Heart right ventricle (tissue), 16 donors: ENCODE measurements around the gene FUT8. TPM values are rescaled to one million over a fixed set of nuclear protein-coding genes. Genes with fewer than 3 reads are reported as not detected.
A peak's percentile ranks its signal among the peaks of the same experiment; 100 is the strongest.

ENCODE experiments used
- ATAC-seq, 8 donors: fragments of 200-7000 bp; cut with Tn5 transposase; one replicate each; pipeline ENCODE4 v1.9.1; 2020; ENCODE audit warnings: mild to moderate bottlenecking in 8 of 8, moderate library complexity in 8 of 8, moderate number of reproducible peaks in 1 of 8
- DNase-seq, 2 donors: peaks; one replicate each; pipeline ENCODE4 v3.0.0-alpha.2; 2020
- H3K27ac ChIP-seq, 10 donors: fragments of 200-600 bp; sonication (generic) in 2 of 10; one replicate each; pipeline versions ENCODE4 v1.5.0 to v1.8.0; 2020 to 2022; ENCODE audit warnings: mild to moderate bottlenecking in 3 of 10
- H3K27me3 ChIP-seq, 7 donors: fragments of 200-600 bp; one replicate each; pipeline ENCODE4 v1.8.0; 2021 to 2022; ENCODE audit warnings: mild to moderate bottlenecking in 2 of 7
- H3K36me3 ChIP-seq, 9 donors: fragments of 200-600 bp; sonication (generic) in 1 of 9; one replicate each; pipeline versions ENCODE4 v1.5.0 to v1.8.0; 2020 to 2022; ENCODE audit warnings: mild to moderate bottlenecking in 2 of 9
- H3K4me1 ChIP-seq, 9 donors: fragments of 200-600 bp; sonication (generic) in 1 of 9; one replicate each; pipeline versions ENCODE4 v1.5.0 to v1.8.0; 2020 to 2022; ENCODE audit warnings: mild to moderate bottlenecking in 4 of 9
- H3K4me3 ChIP-seq, 10 donors: fragments of 200-600 bp; sonication (generic) in 2 of 10; one replicate each; pipeline versions ENCODE4 v1.5.0 to v1.8.0; 2020 to 2022; ENCODE audit warnings: mild to moderate bottlenecking in 7 of 10, moderate library complexity in 2 of 10
- H3K9me3 ChIP-seq, 11 donors: fragments of 200-600 bp in 10 of 11; sonication (generic) in 2 of 11; one replicate each; pipeline versions ENCODE4 v1.5.0 to v1.8.0; 2013 to 2022; ENCODE audit warnings: mild to moderate bottlenecking in 2 of 11, control low read depth in 1 of 11, moderate library complexity in 1 of 11
- CTCF ChIP-seq, 9 donors: fragments of 200-600 bp; sonication (generic) in 2 of 9; IDR thresholded peaks; one replicate each; pipeline versions ENCODE4 v1.5.0 to v1.8.0; 2021 to 2022; ENCODE audit warnings: antibody characterized with exemption in 9 of 9, mild to moderate bottlenecking in 5 of 9, moderate library complexity in 1 of 9
- WGBS, 2 donors: extraction: QIAGEN DNeasy Blood & Tissue Kit; methylation state at CpG; one replicate each; pipeline ENCODE4 v1.1.7; 2013; ENCODE audit warnings: inconsistent platforms in 1 of 2; 5-methylcytosine and 5-hydroxymethylcytosine counted together
- intact Hi-C, 10 donors: fragments of 100-400 bp; cut with DNase I; formaldehyde crosslinking; loops; one replicate each; pipeline versions ENCODE4 v1.11.1 to v1.14.2; 2022
- polyA plus RNA-seq, 2 donors: library from polyadenylated mRNA; stranded (reverse); fragments of 200-250 nt; gene quantifications; one replicate each; pipeline ENCODE4 v1.2.3, GENCODE V29; 2013
- total RNA-seq, 10 donors: library from RNA; stranded (reverse); fragmentation: NEBNext Ultra II Directional in 3 of 10; extraction: Animal tissue kit (Norgen Biotek cat#: 25700) in 3 of 10; gene quantifications; one replicate each; pipeline versions ENCODE4 v1.2.1 to v1.2.4, GENCODE V29; 2021 to 2023
- donor health status: Arrhythmogenic right ventricular cardiomyopathy.
- donor health status: ischemic (EF 13 %, LVEDD 7.1; RV severe dilation, severe dysfunction).
- donor health status: healthy with polysubstance abuse.
- donor health status: DM: no; HTN: yes; CAD: no.
- donor health status: DM: no; HTN: no; CAD: no.
- donor health status: ischemic (EF 25% LVEDD 6.9; RV normal size, moderate dysfunction).
- donor health status: ischemic (EF 25% LVEDD 5.7; RV mildly dilated, moderate dysfunction).
- donor health status: healthy.
- donor health status: DM: yes; HTN: yes; CAD: no.
- donor health status: Ischemic cardiomyopathy.
- donor health status: ischemic (EF 35%, LVEDD 5.7; RV mildly dilated, moderate dysfunction).
- donor health status: nonischemic (EF 11% LVEDD 7.7; RV severe dilation, severe dysfunction).
- donor health status: DM: yes; HTN: yes; CAD: no.
- donor health status: PGD.
- donor health status: ischemic (EF 29% LVEDD 5.4; RV normal size, mild dysfunction).
- donor health status: nonischemic (EF 23%, LVEDD 6.1; RV moderate dilation, normal function).

Gene FUT8
- total and polyA plus RNA-seq, 12 donors: 2.9 to 16.1 (median 9.9) TPM

- WGBS, 2 donors: 92% methylated on average over 13 of the region's 13 CpGs
- H3K4me3 ChIP-seq: no peak overlapping the region
- ATAC-seq: peak in 1 of 8 donors; percentile 21
Observed at GRCh38 chr14:65470404-65470880, 57.9 kb downstream of the FUT8 start.

GRCh38 chr14:65471038-65471878, 58.7 kb downstream of the FUT8 start:
- TF ChIP-seq CTCF (IDR thresholded peaks at IDR 0.05): no peak
- intact Hi-C loops: no loop called here

More at GRCh38 chr14:65470404-65470880, 57.9 kb downstream of the FUT8 start:
- Histone ChIP-seq H3K9me3 (no peaks in the 10 kb centered on the region), H3K27me3 (no peaks in the 10 kb centered on the region), H3K27ac (no peak overlapping the region), H3K36me3 (peaks cover 0 to 5% (median 0%) of the 10 kb centered on the region in 9 donors), H3K4me1 (peaks cover 0 to 12% (median 0%) of the 10 kb centered on the region in 9 donors)
- DNase-seq: no peak
- intact Hi-C loops: no loop called here
- no peak for TF ChIP-seq CTCF (IDR thresholded peaks at IDR 0.05)

GRCh38 chr14:65472189-65472588, 59.7 kb downstream of the FUT8 start:
- no peak overlapping the region for H3K4me3 ChIP-seq
- no peak for TF ChIP-seq CTCF (IDR thresholded peaks at IDR 0.05)
- no peak for DNase-seq
- no peak overlapping the region for H3K27ac ChIP-seq
- ATAC-seq: no peak
- no peaks in the 10 kb centered on the region for H3K9me3 ChIP-seq
- H3K27me3 ChIP-seq: no peaks in the 10 kb centered on the region
- H3K4me1 ChIP-seq: peaks cover 0 to 12% (median 0%) of the 10 kb centered on the region in 9 donors
- intact Hi-C loops: no loop called here
- peaks cover 0 to 5% (median 0%) of the 10 kb centered on the region in 9 donors for H3K36me3 ChIP-seq

More at GRCh38 chr14:65471038-65471878, 58.7 kb downstream of the FUT8 start:
- Histone ChIP-seq H3K9me3 (no peaks in the 10 kb centered on the region), H3K4me3 (no peak overlapping the region), H3K27me3 (no peaks in the 10 kb centered on the region), H3K27ac (no peak overlapping the region), H3K36me3 (peaks cover 0 to 5% (median 0%) of the 10 kb centered on the region in 9 donors), H3K4me1 (peaks cover 0 to 12% (median 0%) of the 10 kb centered on the region in 9 donors)
- ATAC-seq (no peak), DNase-seq (no peak)
- 76 to 84% methylated on average over 5 of the region's 5 CpGs for WGBS, 2 donors

GRCh38 chr14:65476273-65476941, 63.9 kb downstream of the FUT8 start:
- no peak for TF ChIP-seq CTCF (IDR thresholded peaks at IDR 0.05)
- H3K4me3 ChIP-seq: no peak overlapping the region
- H3K27ac ChIP-seq: no peak overlapping the region
- peaks cover 0 to 6% (median 0%) of the 10 kb centered on the region in 9 donors for H3K4me1 ChIP-seq
- no peaks in the 10 kb centered on the region for H3K36me3 ChIP-seq
- no peaks in the 10 kb centered on the region for H3K9me3 ChIP-seq
- DNase-seq (no peak), ATAC-seq (no peak)
- 81 to 100% methylated on average over 2 of the region's 2 CpGs for WGBS, 2 donors
- H3K27me3 ChIP-seq: no peaks in the 10 kb centered on the region
- intact Hi-C loops: no loop called here
